NCI-H82 treated with DMSO at 0.1 percent for 48 hours (cell line): Measurements from ENCODE around the gene SMG6.
"Not testable (repeated sequence)": the region's sequence is repeated elsewhere in the genome, so short reads cannot be mapped to it uniquely, and the experiment has no call there.

Experiments used
- DNase-seq: peaks from one replicate; lab custom pipeline; 2025; ENCODE audit not compliant: unreplicated experiment; lab: John Stamatoyannopoulos, UW

Gene SMG6

DNA sequence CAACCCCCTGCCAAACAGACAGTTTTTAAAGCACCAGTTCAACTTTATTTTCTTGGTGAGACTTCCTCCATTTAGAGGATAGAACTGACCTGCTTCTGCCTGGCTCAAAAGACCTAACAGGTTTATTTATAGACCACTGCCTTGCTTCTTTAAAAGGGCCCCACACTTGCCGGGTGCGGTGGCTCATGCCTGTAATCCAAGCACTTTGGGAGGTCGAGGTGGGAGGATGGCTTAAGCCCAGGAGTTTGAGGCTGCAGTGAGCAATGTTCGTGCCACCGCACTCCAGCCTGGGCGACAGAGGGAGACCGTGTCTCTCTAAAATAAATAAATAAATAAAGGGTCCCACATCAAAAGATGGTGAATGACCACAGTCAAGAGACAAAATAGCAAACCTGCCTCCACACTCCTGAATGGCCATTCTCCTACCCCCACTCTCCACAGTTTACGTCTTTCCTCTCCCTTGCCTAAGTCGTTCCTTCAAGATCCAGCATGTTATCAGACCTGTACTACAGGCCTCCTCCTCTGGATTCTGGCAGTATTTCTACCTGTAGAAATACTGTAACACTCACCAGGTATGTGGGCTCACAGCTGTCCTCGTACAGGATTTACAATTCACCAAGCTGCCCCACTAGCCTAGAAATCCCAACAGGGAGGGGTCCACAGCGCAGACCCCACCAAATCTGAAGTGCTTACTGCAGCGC lies 95.6 kb downstream of the SMG6 start:
- no peak for DNase-seq

DNA sequence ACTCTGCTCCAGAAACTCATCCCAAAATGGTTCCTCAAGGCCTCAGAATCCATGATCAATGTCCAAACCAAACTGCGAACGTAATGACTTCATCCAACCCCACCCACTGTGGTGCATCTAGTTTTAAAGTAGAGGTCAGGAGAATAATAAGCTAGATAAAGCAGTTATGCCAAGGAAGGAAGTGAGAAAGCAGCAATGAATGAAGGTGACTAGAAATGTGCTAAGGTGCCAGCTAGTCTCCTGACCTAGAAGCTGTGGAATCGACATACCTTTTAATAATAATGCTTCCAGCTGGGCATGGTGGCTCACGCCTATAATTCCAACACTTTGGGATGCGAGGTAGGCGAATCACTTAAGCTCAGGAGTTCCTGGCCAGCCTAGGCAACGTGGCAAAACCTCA lies 99.2 kb downstream of the SMG6 start:
- DNase-seq = no peak

- no peak for DNase-seq
Observed at GRCh38 chr17:2203818-2204217, 99.8 kb downstream of the SMG6 start.

- DNase-seq = no peak
Observed at GRCh38 chr17:2202996-2203575, 100.5 kb downstream of the SMG6 start.

GRCh38 chr17:2202302-2202995 lies 101.1 kb downstream of the SMG6 start:
- DNase-seq = no peak

DNA sequence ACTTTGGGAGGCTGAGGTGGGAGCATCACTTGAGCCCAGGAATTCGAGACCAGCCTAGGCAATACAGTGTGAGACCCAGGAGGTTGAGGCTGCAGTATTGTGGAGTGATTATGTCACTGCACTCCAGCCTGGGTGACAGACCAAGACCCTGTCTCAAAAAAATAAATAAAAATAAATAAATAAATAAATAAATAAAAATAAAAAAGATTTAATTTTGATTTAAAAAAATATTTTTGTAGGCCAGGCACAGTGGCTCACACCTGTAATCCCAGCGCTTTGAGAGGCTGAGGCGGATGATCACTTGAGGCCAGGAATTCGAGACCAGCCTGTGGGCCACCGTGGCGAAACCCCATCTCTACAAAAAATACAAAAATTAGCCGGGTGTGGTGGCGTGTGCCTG lies 104.2 kb downstream of the SMG6 start:
- not testable (repeated sequence) for DNase-seq

GRCh38 chr17:2198927-2199326 lies 104.7 kb downstream of the SMG6 start:
- no peak for DNase-seq

DNA sequence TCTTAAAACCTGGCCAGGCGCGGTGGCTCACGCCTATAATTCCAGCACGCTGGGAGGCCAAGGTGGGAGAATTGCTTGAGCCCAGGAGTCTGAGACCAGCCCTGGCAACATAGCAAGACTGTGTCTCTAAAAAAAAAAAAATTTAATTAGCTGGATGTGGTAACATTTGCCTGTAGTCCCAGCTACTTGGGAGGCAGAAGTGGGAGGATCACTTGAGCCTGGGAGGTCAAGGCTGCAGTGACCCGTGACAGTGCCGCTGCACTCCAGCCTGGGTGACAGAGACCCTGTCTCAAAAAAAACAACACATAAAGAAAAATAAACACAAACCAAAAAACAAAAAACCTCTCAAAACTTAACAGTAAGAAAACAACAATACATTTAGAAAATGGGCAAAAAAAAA lies 106.3 kb downstream of the SMG6 start:
- no peak for DNase-seq

- DNase-seq = no peak
Observed at GRCh38 chr17:2195729-2196128, 107.9 kb downstream of the SMG6 start.

DNA sequence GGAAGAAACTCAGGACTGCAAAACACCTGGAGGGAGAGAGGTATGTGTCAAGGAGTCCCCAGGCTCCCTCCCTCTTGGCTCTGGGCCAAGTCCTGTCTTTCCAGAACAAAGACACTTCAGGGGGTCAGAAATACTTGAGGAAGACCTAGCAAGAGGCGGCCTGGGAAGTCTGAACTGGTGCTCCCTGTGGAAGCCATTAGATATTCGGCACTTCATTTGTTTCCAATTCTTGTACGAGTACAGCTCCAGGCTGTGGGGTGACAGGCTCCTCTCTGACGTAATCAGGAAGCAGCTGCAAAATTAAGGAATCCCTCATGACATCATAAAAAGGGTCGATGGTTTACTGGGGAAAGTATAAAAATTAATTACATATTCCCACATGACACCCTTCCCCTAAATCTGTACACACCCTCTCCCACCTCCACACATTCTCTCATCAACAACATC lies 108.7 kb downstream of the SMG6 start:
- DNase-seq = no peak

DNA sequence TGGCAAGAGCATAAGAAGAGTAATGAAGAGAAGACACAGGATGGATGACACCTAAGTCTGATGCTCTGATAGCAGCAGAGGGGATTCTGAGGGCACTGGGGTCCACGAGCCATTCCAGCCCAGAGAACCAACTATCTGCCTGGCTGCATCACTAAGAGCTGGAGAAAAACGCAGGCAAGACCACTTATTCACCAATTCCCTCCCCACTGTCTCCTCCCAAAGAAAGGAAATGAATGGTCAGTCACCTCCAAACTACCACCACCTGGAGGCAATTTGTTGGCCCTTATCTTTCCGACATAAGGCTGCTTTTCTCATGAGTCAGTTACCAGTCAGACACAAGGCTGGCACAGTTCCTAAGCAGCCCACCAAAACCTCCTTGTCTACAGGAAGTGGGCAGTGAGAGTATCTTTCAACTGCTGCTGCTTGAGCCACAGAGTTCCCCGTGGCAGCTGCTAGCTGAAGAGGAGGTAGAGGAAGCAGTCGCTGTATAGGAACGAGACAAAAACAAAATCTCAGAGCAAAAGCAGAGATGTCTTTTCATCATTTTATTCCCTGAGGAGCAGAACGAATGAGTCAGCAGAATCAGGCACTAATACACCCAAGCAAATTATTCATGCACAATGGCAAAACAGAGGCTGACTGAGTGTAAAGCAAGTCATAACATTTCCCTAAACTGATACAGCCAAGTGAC lies 111.1 kb downstream of the SMG6 start:
- no peak for DNase-seq

DNA sequence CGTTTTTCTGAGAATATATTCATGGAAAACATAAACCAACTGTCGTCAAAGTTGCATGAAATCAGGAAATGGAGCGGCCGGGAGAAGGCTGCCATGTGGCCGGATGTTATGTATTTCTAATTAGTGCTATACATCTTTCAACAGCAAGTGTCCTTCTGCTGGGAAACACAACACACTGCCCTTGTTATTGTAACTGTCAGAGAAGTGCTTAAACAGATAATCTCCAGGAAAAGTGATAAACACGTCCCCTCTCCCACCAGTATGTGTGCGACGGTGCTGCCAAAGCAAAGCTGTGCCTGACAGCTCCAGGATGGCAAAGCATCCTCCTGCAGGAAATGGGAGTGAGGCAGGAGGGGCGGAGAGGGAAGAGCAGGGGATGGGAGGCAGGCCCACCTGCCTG lies 111.8 kb downstream of the SMG6 start:
- DNase-seq = no peak

DNA sequence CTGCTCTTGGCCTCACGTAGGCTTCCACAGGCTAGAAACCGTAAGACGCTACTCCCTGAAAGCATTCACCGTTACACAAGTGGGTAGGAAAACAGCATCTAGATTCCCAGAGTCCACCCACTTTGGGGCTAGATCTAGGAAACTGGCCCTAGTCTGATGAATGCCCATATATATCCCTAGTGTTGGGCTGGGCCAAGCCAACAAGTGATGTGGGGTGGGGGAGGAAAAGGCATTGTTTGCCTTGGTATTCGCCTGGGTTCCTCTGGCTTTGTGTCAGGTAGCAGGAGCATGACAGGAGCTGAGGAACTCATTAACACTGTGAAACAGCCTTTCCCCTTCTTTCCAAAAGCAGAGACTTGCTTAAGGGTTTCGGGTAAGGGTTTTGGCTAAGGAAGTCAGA lies 112.4 kb downstream of the SMG6 start:
- no peak for DNase-seq

GRCh38 chr17:2190014-2190413 lies 113.6 kb downstream of the SMG6 start:
- DNase-seq = no peak

GRCh38 chr17:2188971-2189630 lies 114.5 kb downstream of the SMG6 start:
- no peak for DNase-seq

DNA sequence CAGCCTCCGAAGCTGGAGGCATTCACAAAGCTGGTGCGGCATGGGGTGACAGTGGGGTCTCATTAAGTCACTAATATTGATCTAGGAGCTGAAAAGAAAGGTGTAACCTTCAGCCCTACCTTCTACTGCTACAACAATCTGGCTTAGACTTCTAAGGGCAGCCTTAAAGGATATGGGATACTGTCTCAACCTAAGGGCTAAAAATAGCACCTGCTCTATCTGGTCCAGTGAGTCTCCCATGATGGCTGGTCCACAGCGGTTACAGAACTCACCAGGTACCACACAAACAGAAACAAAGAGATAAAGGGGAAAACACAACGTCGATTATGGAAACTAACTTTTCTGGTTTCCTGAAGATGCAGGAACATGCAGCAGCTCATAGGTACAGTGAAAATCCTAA lies 115.8 kb downstream of the SMG6 start:
- no peak for DNase-seq

DNA sequence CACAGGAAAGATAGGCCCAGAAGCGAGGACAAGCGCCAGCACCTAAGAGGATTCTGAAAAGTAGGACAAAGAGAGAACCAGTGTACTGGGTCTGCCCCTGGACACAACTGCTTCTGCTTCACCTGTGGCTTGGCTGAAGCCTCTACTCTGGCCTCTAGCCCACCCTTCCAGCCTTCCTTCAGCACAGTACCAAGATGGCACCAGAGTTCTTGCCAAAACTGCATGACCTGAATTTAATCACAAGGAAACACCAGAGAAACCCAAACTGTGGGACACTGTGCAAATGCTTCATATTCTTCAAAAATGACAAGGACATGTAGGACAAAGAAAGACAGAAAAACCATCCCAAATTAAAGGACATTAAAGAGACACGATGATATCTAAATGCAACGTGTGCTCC lies 116.6 kb downstream of the SMG6 start:
- no peak for DNase-seq

DNA sequence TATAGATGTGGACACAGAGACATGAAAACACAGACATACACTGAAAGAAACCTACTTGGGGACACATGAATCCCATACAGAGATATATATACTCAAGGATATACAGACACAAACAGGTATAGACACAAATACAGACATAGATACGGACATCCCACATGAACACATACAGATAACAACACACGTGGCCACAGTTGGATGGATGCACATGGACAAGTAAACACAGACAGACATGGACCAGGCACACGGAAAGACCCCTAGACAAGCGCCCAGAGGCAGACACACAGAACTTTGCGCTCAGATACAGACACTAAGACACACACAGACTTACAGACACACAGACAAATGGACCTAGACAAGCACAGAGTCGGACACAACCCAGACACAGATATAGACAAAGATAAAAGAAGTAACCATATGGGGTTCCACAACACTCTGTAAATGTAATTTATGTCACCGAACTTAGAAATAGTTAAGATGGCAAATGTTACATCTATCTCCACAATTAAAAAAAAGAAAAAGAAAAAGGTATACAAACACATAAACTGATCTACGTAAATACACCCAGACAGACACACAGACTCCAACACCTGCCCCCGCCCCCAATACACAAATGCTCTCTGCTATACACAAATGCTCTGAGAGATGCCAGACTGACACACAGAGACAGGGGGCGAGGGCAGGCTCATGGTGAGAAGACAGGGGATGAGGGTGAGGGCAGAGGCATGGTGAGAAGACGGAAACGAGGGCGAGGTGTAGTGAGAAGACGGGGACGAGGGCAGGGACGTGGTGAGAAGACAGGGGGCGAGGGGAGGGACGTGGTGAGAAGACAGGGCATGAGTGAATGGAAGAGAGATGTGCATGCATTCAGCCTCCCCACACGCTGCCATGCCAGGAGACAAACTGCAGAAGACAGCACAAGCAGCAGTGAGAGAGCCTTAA lies 118.3 kb downstream of the SMG6 start:
- DNase-seq = no peak

DNA sequence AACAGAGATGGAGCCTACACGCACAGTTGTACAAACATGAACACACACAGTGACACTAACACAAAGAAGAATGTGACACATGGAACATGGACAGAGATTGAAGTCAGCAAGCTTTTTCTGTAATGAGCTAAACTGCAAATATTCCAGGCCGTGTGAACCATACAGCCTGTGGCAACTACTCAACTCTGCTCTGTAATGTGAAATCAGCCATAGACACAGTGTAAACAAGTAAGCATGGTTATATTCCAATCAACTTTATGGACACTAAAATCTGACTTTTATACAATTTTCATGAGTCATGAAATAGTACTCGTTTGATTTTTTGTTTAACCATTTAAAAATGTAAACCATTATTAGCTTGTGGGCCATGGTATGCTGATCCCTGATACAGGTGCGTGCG lies 120.2 kb downstream of the SMG6 start:
- DNase-seq = no peak

DNA sequence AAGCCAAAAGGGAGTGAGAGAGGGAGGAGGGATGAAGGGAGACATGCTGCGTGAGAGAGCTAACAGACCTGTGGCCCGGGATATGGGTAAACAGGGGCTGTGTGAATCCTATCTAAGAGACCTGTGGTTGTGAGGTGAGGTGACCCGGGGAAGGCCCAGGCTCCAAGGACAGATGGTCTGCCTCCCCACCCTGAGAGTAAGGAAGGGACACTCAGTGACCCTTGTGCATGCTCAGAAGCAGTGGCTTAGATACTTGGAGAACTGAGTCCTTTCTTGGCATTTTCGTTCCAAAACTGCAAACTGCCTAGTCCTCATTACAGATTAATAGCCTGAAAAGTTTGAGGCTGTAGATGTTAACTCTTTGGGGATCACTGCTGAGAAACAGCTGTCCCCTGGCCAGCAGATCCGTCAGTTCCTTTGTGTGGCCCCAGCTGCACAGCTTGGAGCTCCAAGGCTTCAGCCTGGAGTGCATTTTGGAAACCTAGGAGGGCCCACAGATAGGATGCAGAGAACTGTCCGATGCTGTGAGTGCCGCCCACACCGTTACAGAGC lies 121.6 kb downstream of the SMG6 start:
- no peak for DNase-seq
